GM18909 (cell line): Measurements from ENCODE around the gene TMEM187.

Experiments used
- ATAC-seq: cut with Tn5 transposase; IDR thresholded peaks from one replicate; pipeline ENCODE4 v1.9.1; 2021; ENCODE audit warnings: mild to moderate bottlenecking; ENCODE audit not compliant: unreplicated experiment, poor library complexity

Gene TMEM187

GRCh38 chrX:153969125-153969903 is 3.2 kb upstream of the TMEM187 start:
- no peak for ATAC-seq

- ATAC-seq, result no peak
Observed at GRCh38 chrX:153969904-153970356, 2.6 kb upstream of the TMEM187 start.

GRCh38 chrX:153970357-153971123 is 2.0 kb upstream of the TMEM187 start:
- ATAC-seq, result peak; percentile 7

- ATAC-seq, result peak; percentile 52
Observed at GRCh38 chrX:153971124-153971449, 1.5 kb upstream of the TMEM187 start.

GRCh38 chrX:153971450-153972367 is 845 bp upstream of the TMEM187 start, which contains the start of gene HCFC1:
TSS of gene HCFC1 (minus strand) at chrX:153971818. CDS start at chrX:153970840, 978 bp downstream.
- ATAC-seq, result peak; percentile 50

GRCh38 chrX:153973127-153974002 is 811 bp downstream of the TMEM187 start:
- ATAC-seq, result no peak

- ATAC-seq, result no peak
Observed at GRCh38 chrX:153974003-153974725, 1.6 kb downstream of the TMEM187 start.

- no peak for ATAC-seq
Observed at GRCh38 chrX:153974726-153975286, 2.3 kb downstream of the TMEM187 start.

GRCh38 chrX:153980394-153980793 is 7.8 kb downstream of the TMEM187 start:
- ATAC-seq, result peak; percentile 43

- no peak for ATAC-seq
Observed at GRCh38 chrX:153981231-153981630, 8.7 kb downstream of the TMEM187 start.

GRCh38 chrX:153981771-153982533 is 9.4 kb downstream of the TMEM187 start:
- ATAC-seq, result no peak

- ATAC-seq, result no peak
Observed at GRCh38 chrX:153983321-153983801, 10.8 kb downstream of the TMEM187 start.

- no peak for ATAC-seq
Observed at GRCh38 chrX:153984351-153985178, 12.0 kb downstream of the TMEM187 start.

GRCh38 chrX:153988493-153988892 is 15.9 kb downstream of the TMEM187 start:
- ATAC-seq, result no peak

GRCh38 chrX:153989973-153990655 is 17.6 kb downstream of the TMEM187 start:
- no peak for ATAC-seq

GRCh38 chrX:153991013-153991580 is 18.5 kb downstream of the TMEM187 start:
- no peak for ATAC-seq
